AG09309 (cell line): Measurements from ENCODE around the gene WDR91.

Experiments used
- DNase-seq: peaks from one replicate; pipeline ENCODE4 v3.0.0-alpha.2; 2010; ENCODE audit warnings: low read depth
- H3K4me3 ChIP-seq: 2 replicates; pipeline ENCODE4 v1.5.1; 2011; ENCODE audit warnings: mild to moderate bottlenecking, low read depth, low read length, moderate library complexity; ENCODE audit not compliant: control insufficient read depth
- CTCF ChIP-seq: IDR thresholded peaks from 2 replicates; pipeline ENCODE4 v1.5.1; 2011; ENCODE audit warnings: mild to moderate bottlenecking, low read depth, low read length, inconsistent platforms; ENCODE audit not compliant: insufficient read depth, control insufficient read depth; ENCODE audit errors: missing control alignments

Gene WDR91

GRCh38 chr7:135251496-135252391 is 40.4 kb upstream of the WDR91 start:
- no peak overlapping the region for H3K4me3 ChIP-seq
- no peak for TF ChIP-seq CTCF
- no peak for DNase-seq

DNA sequence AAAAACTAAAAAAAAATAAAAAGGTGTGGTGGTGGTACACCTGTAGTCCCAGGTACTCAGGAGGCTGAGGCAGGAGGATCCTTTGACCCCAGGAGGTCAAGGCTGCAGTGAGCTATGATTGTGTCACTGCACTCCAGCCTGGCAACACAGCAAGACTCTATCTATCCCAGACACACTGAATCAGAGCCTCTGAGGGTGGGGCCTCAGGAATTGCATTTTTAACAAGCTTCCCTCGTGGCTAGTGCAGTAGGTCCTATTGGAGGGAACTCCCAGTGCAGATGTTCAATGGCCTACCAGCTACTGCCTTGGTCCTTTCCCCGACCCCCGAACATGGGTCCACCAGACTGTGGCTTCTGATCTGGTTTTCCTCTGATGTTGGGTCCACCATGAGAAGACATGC is 37.2 kb upstream of the WDR91 start:
- no peak for TF ChIP-seq CTCF
- DNase-seq: no peak

DNA sequence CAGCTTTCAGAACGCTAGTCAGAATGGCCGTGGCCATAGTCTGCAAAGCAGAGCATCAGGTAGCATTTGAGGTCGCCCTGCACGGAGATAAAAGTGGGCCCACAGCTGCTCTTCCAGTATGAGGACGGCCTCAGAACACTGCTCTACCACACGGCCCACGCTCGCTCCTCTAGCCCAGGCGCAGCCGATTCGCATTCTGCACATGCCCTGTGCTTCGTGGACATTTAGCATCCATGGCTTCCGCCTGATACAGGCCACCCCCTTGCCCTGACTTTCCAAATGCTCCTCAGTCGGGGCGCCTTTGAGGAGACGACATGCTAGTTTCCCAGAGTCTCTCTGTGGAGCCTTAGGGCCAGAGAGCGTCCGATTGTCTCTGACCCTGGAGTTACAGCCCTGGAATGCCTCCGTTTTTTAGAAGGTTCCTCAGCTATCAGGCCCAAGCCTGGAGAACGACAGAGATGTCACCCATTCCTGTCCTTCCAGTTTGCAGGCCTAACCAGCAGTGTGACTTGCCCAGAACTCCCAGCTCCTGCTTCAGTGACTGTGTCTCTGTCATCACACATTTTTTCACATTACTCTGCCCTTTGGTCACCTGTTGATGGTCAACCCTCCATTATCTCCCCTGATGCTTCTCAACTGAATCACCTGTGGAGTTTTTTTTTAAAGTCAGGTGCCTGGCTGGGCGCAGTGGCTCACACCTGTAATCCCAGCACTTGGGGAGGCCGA is 36.6 kb upstream of the WDR91 start:
- no peak for TF ChIP-seq CTCF
- DNase-seq: no peak
- H3K4me3 ChIP-seq: no peak overlapping the region

More for the DNA sequence above, 37.2 kb upstream of the WDR91 start:
- no peak overlapping the region for H3K4me3 ChIP-seq

- DNase-seq: no peak
- no peak for TF ChIP-seq CTCF
- no peak overlapping the region for H3K4me3 ChIP-seq
These were observed 35.0 kb upstream of the WDR91 start for GRCh38 chr7:135246191-135246825.

DNA sequence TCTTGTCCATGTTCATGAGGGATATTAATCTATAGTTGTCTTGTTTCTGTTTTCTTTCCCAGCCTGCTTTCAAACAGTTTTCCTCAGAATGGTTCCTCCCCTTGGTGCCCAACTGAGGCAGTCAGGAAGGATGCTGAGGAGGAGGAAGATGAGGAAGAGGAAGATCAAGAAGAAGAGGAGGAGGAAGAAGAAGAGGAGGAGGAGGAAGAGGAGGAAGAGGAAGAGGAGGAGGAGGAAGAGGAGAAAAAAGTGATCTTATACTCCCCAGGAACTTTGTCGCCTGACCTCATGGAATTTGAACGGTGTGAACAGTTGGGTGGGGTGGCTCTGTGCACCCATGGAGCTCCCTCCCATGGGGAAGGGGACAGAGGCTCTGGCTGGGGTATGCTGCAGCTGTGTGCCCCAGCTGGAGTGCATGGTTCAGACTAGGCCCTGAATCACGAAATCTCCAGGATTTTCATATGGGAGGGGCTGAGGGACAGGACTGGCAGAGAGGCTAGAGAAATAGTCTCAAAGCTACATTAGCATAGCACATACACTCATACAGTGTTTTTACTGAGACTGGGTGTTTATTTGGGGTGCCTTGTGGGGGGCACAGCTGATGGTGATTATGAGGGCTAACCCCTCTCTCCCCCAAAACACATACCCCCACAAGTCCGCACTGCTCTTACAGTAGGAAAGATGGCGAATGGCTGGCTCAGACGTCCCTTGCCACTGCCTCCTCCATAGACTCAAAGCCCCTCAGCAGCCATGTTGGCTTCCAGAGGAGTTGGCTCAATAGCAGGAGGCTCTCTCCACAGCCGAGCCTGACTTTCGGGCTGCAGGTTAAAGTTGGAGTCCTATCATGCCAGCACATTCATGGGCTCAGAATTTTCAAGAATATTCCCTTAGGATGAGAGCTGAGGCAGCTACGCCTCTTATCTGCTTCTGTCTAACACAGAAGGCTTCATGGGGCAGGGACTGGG is 34.2 kb upstream of the WDR91 start:
- no peak overlapping the region for H3K4me3 ChIP-seq
- no peak for DNase-seq
- TF ChIP-seq CTCF: no peak
